IPS DF 4.7 (cell line): Measurements from ENCODE around the gene HGS.

Experiments
- DNase-seq: peaks from one replicate; pipeline ENCODE4 v3.0.0-alpha.2; 2013; ENCODE audit warnings: low spot score; ENCODE audit errors: extremely low read depth

HGS gene

DNA sequence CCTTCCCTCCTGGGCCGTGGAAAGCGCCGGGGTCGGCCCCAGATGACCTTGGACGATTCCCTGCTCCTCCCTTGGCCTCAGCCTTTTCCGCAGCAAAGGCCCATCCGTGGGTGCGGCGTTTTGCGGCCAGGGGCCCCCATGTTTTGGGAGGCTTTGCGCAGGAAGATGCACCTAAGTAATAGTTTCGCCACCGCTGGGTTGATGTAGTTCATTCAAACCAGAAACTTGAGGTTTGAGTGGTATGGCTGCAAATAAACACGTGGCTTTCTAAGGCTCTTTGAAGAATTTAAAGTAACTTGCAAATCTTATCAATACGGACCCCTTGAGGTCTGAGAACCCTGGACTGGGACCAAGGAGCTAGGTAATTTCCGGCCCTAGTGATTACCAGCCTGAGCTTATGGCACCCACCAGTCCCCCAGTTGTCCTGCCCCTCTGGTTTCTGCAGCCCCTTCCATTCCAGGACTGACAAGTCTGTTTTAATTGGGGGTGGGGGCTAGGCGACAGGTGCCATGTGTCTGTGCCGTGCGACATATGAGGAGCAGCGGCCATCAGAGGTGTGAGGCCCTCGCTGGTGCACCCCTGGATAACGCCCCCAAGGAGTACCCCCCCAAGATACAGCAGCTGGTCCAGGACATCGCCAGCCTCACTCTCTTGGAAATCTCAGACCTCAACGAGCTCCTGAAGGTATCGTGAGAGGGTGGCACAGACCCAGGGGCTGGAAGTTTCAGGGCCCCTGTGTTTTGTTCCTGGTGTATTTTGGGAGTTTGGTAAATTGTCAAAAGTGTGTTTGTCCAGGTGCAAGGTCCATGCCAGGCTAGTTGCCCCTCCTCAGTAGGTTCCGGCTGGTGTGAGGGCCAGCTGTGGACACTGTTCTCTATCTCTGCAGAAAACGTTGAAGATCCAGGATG lies 20.2 kb downstream of the HGS start:
- DNase-seq, result no peak

DNA sequence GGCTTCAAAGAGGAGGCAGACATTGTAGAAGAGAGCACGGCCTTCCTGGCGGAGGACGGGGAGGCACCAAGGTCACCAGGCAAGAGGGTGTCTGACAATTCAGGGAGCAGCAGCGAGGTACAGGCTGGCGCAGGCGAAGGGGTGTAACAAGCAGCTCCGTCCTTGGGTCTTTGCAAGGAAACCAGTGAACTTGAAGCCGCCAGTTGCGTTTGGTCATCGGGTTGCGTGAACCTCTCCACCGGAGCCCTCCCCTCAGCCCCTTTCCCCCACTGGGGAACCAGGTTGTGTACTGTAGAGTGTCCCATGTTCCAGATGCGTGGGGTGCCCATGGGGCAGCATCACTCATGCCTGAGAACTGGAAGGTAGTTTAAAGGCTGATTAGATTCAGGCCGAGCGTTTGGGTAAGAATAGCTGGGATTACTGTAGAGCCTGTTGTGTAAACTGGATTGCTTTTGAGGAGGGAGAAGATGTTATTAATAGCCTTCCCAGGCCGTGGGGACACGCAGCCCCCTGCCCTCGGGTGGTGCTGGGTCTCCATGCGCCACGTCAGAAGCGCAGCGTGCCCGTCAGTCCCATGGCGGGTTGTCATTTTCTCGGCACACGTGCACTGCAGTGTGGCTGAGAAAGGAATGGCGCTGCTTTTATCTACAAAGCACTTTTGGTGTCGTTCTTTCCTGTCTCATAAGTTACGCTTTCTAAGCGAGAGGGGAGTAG lies 21.9 kb downstream of the HGS start:
- DNase-seq, result no peak

DNA sequence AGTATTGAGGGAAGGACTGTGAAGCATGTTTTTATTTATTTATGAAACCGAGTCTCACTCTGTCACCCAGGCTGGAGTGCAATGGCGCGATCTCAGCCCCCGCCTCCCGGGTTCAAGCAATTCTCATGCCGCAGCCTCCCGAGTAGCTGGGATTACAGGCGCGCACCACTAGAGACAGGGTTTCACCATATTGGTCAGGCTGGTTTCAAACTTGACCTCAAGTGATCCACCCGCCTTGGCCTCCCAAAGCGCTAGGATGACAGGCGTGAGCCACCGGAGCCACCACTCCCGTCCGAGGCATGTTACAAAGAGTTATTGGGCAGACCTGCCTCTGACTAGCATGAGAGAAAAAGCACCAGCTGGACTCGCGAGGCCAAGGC lies 22.4 kb downstream of the HGS start:
- no peak for DNase-seq

DNA sequence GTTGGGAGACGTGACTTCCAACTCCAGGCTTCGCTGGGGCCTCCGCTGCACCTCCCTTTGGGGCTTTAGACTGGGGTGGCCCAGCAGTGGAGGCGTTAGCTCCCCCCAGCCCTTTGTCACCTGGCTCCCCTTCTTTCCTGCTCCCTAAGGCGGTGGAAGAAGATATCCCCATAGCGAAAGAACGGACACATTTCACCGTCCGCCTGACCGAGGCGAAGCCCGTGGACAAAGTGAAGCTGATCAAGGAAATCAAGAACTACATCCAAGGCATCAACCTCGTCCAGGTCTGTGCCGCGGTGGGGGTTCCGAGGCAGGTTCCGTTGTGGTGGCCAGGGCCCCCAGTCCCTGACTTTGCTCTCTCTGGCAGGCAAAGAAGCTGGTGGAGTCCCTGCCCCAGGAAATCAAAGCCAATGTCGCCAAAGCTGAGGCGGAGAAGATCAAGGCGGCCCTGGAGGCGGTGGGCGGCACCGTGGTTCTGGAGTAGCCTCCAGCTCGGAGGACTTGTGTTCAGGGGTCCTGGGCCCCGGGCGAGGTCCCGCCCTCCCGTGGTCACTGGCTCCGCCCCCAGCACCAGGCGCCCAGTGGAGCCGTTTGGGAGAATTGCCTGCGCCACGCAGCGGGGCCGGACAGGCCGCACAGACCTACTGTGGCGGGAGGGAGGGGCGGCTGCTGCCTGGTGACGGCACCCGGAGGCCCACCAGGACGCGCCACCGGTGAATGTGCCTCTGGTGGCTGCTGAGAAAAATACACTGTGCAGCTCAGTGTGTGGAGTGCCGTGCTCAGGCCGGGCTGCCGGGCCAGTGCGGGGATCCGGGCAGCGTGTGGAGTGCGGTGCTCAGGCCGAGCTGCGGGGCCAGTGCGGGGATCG lies 23.2 kb downstream of the HGS start:
- DNase-seq, result no peak

DNA sequence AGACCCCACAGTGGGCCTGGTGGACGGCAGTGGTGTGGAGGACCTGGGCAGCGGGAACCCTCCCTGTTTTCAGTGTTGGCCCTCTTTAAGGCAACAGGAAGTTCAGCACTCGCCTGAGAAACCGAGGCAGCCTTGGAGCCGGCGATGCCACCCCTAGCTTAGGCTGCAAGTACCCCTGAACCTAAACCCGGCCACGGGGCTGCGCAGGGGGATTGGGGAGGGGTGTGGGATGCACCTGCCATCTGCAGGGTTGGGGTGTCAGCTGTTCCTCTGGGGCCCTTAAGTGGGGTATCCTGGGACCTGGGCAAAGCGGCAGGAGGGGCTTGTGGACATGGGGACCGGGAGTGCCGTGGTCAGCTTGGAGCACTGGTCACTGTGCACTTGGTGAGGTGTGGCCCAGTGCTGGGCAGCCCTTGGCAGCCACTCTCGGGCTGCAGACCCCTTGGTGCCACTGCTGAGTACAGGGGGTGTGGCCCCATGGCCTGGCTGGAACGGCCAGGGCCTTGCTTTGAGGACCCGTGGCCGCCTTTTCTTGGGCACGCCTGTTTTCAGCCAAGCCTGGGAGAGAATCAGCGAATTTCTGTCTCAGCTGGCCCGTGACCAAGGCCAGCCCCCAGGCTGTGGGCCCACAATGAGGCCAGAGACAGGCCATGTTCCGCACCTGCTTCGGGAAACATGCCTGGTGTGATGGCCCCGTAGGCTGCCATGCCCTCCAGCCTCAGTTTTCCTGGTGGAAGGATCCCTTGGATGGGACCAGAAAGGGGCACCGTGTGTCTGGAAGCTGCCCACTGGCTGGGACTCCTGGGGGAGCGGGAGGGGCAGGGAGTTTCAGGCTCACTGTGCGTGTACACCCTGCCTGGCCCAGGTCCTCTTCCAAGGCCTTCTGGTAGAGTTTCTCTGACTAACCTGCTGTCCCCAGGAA lies 24.2 kb downstream of the HGS start:
- DNase-seq, result no peak

- DNase-seq, result no peak
Measured at GRCh38 chr17:81708739-81709185, 25.0 kb downstream of the HGS start.

DNA sequence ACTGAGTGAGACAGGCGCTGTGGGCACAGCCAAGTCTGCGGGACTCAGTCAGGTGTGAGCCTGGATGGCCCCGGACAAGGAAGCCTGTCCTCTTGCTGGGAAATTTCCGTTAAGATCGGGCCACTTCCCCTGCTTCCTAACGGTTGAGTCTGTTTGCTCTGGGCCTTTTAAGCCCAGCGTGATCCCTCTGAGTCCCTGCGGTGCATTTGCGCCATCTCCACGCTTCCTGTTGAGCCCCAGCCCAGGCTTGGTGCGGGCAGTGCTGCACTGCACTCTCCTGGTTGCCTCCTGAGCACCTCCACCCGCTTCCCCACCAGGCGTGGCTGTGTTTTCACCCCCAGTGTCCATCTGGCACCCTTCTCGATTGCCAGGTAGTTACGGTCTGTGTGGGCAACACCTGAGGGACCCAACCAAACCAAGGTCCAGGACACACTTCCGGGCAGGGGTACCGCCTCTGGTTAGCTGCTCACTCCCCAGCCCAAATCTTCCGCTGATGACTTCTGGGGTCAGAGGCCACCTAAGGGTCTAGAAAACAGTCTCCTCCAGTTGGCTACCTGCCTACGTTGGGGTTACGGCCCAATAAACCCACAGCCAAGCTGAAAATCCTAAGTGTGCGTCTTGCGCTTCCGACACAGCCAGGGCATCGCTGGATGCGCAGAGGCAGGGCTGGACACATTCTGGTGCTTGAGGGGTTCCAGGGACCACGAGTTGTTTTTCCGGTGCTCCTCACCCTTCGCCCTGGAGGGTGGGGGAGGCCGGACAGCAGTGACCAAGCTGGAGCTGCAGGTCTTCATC lies 26.9 kb downstream of the HGS start:
- DNase-seq, result no peak

DNA sequence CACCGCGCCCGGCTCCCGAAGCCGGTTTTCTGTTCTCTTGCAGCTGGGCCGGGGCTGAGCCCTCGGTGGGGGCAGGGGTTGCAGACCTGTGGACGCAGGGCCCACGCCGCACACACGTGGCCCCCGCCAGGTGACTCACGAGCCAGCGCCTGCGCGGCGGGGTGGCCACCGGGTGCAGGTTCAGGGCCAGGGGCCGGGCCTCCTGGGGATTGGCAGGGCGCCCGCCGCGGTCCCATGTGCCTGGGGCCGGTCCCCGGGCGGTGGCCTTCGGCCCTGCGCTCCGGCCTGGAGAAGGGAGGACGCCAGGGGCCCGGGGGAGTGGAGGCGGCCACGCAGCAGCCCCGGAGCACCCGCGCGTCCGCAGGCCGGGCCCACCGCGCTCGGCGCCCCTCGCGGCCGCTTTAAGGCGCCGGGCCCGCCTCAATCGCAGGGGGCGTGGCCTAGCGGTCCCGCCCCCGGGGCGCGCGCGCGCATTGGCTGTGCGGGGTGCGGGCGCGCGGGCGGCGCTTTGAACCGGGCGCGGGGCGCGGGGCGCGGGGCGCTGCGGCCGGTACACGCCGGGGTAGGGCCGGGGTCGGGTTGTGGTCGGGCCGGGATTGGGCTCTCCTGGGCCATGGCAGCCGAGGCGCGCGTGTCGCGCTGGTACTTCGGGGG lies 28.1 kb downstream of the HGS start, which contains the start of gene SLC25A10:
Gene SLC25A10 (plus strand): TSS at position 471 of the 654 bp plus-strand sequence. CDS start 143 bp downstream, at position 614.
- no peak for DNase-seq

GRCh38 chr17:81712468-81713003 lies 28.7 kb downstream of the HGS start:
- no peak for DNase-seq

DNA sequence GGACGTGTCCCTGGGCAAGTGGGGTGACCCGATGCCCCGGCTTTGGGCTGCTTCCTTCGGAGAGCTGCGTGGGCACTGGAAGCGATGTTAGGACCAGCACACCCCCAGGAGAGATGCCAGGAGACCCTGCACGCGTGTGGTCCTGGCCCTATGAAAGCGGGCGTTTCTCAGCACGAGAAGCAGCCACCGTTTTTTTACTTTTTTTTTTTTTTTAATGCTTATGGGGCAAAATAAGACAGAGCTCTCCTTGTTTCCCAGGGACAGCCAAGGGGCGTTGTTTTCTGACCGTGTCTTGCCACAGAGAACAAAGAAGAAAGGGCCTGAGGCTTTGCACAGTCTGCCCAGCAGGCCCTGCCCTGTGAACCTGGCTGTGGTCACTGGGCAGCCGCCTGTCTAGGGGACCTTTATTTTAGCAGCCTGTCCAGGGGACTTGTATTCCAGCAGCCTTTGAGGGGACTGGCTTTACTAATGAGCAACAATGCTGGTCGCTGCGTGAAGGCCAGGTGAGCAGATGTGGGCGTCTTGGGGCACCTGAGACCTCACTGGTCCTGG lies 29.3 kb downstream of the HGS start:
- DNase-seq, result no peak

DNA sequence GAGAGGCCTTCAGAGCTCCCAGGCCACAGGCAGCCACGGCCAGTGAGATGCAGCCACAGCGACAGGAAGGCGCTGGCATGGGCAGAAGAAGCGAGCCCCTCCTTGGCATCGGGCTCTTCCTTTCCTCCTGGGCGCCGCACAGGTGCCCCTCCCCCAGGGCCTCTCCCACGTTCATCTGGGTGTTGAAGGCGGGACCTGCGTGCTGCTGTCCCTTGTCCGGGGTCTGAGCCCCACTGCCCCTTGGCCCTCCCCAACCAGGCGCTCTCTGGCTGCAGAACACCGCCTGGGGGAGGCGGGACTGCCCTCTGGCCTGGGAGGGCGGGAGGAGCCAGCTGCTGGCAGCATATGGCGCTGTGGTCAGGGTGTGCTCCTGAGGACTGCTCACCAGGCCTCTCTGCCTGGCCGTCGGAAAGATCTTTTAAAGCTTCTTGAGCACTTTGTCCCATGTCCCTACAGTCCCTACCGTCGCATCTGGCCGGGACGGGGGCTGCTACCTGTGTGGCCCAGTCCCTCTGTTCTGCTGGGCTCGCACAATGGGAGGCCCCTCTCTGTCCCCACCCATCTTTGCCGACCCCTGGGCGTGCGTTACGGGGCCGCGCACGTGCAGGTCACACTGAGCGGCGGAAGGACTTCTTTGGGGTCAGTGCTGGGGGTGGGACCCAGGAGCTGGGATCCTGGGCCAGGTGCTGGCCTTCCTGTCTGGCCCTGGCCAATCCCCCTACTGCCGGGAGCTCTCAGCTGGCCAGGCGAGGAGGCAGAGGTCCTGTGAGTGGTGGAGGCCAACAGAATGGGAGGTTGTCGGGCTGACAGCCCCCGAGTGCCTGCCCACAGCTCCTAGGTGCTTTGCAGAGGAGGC lies 30.0 kb downstream of the HGS start:
- DNase-seq, result no peak

DNA sequence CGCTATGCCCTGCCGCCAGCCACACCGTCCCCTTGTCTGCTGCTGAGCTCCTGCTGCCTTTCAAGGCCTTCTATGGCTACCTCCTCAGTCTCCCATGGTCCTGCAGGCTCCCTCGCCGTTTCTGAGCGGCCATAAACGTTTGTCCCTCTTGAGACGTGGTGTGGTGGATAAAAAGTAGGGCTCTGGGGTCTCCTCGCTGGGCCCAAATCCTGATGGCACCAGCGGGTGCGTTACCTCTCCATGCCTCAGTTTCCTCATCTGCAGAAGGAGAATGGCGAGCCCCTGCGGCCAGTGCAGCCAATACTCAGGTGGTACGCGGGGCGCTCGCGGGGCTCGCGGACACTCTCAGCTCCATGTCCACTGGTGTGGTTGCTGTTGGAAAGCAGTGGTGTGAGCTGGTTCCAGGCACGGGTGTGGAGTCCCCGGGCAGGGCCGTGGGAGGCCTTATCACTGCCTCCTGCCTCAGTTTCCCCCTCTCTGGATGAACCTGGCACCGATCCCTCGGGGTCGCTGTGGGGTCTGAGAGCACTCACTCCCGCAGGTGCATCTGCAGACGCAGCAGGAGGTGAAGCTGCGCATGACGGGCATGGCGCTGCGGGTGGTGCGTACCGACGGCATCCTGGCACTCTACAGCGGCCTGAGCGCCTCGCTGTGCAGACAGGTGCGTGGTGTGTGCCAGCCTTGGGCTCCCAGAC lies 30.7 kb downstream of the HGS start:
- DNase-seq, result no peak

GRCh38 chr17:81715107-81715871 lies 31.5 kb downstream of the HGS start:
- DNase-seq, result no peak

GRCh38 chr17:81715872-81716673 lies 32.3 kb downstream of the HGS start:
- DNase-seq, result no peak

DNA sequence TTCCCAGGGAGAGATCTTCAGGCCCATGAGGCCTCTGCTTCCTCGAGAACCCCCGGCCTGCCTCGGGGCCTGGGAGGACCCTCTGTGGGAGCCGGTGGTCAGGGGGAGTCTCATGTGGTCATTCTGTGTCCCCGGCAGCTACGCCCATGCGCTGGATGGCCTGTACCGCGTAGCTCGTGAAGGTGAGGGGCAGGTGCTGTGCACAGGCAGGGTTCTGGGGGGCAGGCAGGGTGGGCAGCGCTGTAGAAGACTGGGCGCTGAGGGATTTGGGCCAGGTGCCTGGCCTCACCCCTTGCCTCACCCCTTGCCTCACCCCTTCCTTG lies 32.8 kb downstream of the HGS start:
- no peak for DNase-seq
